HG03159 (cell line): ENCODE results near the gene KDM2A.
"Not testable (repeated sequence)": the region's sequence is repeated elsewhere in the genome, so short reads cannot be mapped to it uniquely, and the experiment has no call there.

Source experiments
- ATAC-seq: cut with Tn5 transposase; IDR thresholded peaks from one replicate; pipeline ENCODE4 v1.9.1; 2021; ENCODE audit warnings: mild to moderate bottlenecking, moderate library complexity; ENCODE audit not compliant: unreplicated experiment

KDM2A gene

GRCh38 chr11:67233584-67234190 lies 114.6 kb downstream of the KDM2A start:
- ATAC-seq, result no peak

DNA sequence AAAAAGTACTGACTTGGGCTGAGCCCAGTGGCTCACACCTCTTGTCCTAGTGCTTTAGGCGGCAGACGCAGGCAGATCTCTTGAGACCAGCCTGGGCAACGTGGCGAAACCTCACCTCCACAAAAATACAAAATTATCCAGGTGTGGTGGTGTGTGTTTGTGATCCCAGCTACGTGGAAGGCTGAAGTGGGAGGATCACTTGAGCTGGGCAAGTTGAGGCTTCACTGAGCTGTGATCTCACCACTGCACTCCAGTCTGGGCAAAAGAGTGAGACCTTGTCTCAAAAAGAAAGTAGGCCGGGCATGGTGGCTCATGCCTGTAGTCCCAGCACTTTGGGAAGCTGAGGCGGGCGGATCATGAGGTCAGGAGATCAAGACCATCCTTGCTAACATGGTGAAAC lies 115.5 kb downstream of the KDM2A start:
- ATAC-seq, result not testable (repeated sequence)

- no peak for ATAC-seq
Measured at GRCh38 chr11:67237574-67237973, 118.5 kb downstream of the KDM2A start.

GRCh38 chr11:67238894-67239782 lies 120.1 kb downstream of the KDM2A start:
- ATAC-seq, result no peak

- peak; percentile 83 for ATAC-seq
Measured at GRCh38 chr11:67239783-67240575, 120.9 kb downstream of the KDM2A start.

DNA sequence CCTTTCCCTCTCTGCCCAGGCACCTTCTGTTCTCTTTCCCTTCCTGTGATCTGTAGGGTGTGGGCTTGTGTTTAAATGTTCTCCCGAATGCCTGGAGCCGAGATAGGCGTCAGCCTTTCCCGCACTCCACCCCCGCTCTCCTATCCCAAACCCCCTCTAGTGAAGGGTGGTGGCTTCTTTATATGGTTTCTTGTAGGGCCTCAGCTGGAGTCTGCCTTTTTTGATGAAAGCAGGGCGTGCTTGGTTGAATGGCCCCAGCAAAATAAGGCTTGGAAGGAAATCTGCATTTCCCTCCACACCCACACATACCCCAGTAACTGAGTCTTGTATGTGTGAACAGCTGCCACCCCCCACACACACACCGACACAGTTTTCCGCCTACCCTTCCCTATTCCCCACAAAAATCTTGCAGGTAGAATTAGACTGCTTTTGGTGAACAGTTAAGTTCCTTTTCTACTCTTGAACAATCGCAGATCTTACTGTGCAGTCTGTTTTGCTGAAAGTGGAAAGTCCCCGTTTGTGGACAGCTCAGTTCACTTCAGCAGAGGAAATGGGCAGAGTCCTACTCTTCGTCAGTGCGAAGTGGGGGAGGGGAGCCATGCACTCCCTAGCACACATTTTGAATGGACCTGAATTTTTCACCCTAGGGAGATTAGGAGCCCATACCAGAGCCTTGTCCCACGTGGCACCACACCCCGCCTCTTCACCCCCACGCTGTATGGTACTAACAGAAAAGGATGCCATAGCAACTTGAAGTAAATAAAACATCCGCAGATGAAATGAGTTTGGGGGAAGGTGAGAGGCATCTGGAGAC lies 121.7 kb downstream of the KDM2A start:
- no peak for ATAC-seq

GRCh38 chr11:67242548-67242947 lies 123.5 kb downstream of the KDM2A start:
- no peak for ATAC-seq

GRCh38 chr11:67243051-67243450 lies 124.0 kb downstream of the KDM2A start:
- no peak for ATAC-seq

DNA sequence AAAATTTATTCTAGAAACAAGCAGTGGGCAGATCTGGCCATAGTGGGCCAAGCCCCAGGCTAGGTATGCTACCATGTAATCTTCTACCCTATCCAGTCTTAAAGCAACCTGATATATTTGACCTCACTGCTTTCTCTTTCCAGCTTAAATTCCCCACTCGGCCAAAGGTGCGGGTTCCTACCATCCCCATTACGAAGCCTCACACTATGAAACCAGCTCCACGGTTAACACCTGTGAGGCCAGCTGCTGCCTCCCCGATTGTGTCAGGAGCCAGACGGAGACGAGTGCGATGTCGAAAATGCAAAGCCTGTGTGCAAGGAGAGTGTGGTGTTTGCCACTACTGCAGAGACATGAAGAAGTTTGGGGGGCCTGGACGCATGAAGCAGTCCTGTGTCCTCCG lies 126.0 kb downstream of the KDM2A start:
- no peak for ATAC-seq

- no peak for ATAC-seq
Measured at GRCh38 chr11:67247946-67248550, 129.0 kb downstream of the KDM2A start.

DNA sequence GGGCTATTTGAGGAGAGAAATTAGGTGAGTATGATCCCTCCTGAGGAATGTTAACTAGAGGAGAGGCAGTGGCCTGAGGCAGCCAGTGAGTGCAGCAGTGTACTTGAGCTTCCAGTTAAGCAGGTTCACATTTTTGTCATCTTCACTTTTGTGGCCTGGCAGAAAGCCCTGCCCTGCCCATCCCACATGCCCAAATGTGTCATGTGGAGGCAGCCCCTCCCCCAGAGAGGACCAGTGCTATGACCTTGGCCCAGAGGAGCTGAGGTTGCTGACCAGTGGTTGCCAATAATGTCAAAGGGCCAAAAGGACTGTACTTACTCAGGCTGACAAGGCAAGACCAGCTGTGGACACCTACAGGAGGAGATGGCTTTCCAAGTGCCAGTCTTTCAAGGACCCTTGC lies 129.6 kb downstream of the KDM2A start:
- no peak for ATAC-seq

- no peak for ATAC-seq
Measured at GRCh38 chr11:67250059-67251043, 131.3 kb downstream of the KDM2A start.

GRCh38 chr11:67251841-67252240 lies 132.8 kb downstream of the KDM2A start:
- no peak for ATAC-seq

DNA sequence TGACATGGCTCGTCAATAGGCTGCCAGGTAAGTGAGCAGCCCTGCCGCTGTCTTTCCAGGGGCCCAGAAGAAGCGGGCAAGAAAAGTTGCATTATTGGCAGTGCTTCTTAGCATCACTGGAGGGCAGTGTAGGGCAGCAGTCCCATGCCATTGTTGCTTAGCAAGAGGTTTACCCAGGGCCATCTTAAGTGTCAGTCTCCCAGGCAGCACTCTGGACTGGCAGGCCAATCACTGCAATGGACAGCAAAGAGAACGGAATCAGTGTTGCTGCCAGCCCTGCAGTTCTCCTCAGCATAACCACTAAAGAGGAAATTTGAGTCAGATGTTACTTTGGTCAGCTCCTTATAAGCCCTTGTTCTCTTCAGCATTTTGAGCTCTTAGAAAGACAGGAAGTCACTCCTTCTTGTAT lies 133.8 kb downstream of the KDM2A start:
- no peak for ATAC-seq

- no peak for ATAC-seq
Measured at GRCh38 chr11:67253872-67254624, 135.0 kb downstream of the KDM2A start.

DNA sequence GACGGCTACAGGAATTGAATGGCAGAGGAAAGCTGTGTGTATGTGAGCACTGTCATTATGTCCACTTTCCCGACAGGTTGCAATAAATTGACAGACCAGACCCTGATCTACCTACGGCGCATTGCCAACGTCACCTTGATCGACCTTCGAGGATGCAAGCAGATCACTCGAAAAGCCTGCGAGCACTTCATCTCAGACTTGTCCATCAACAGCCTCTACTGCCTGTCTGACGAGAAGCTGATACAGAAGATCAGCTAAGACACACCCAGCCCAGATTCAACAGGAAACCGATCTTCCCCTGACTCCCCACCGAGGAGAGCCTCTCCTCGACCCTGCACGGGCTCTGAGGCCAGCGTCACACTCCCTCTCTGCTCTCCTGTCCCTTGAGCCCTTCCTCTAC lies 135.7 kb downstream of the KDM2A start:
- no peak for ATAC-seq

GRCh38 chr11:67255353-67255752 lies 136.3 kb downstream of the KDM2A start:
- no peak for ATAC-seq

DNA sequence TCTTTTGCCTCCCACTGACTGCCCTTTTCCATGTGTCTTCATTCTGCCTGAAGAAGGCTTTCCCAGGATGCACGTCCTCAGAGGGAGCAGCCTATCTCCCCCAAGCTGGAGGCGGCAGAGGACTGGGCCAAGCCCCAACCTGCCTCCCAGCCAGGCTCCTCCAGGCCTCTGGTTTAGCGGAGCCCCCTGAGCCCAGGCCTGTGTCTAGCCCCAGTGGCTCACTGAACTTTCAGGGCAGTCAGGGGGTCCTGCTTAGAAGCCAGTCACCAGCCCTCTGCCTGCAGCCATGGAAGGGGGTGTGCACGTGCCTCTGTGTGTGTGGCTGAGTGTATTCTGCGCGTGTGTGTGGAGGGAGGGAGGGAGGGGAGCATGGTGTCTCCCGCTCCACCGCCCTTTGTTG lies 136.8 kb downstream of the KDM2A start:
- no peak for ATAC-seq
